Neural progenitor cell (in vitro differentiated cells): ENCODE results near the gene ZNF197. TPM values are rescaled to one million over a fixed set of nuclear protein-coding genes. Genes with fewer than 3 reads are reported as not detected.

ENCODE experiments used
- DNase-seq: peaks from one replicate; pipeline ENCODE4 v3.0.0-alpha.2; 2016; ENCODE audit warnings: low spot score
- H2AFZ ChIP-seq: fragments of 200-600 bp; sonication (generic); replicated peaks from 2 replicates; pipeline ENCODE4 v1.6.1; 2016; ENCODE audit warnings: antibody characterized with exemption
- H3F3A ChIP-seq: fragments of 200-600 bp; sonication (generic); 2 replicates; pipeline ENCODE4 v1.6.1; 2016; ENCODE audit warnings: antibody characterized with exemption, low read depth
- H3K27ac ChIP-seq: fragments of 200-600 bp; sonication (generic); 2 replicates; pipeline ENCODE4 v1.5.1; 2016; ENCODE audit warnings: mild to moderate bottlenecking
- H3K27me3 ChIP-seq: fragments of 200-600 bp; sonication (generic); 2 replicates; pipeline ENCODE4 v1.6.1; 2016; ENCODE audit warnings: mild to moderate bottlenecking, moderate library complexity
- H3K36me3 ChIP-seq: fragments of 200-600 bp; sonication (generic); 2 replicates; pipeline ENCODE4 v1.5.1; 2016
- H3K4me1 ChIP-seq: fragments of 200-600 bp; sonication (generic); 2 replicates; pipeline ENCODE4 v1.6.1; 2016; ENCODE audit warnings: mixed run types
- H3K4me2 ChIP-seq: fragments of 200-600 bp; sonication (generic); 2 replicates; pipeline ENCODE4 v1.6.1; 2016
- H3K4me3 ChIP-seq: fragments of 200-600 bp; sonication (generic); 2 replicates; pipeline ENCODE4 v1.5.1; 2016
- H3K79me2 ChIP-seq: fragments of 200-600 bp; sonication (generic); 2 replicates; pipeline ENCODE4 v1.6.1; 2016; ENCODE audit warnings: low read depth
- H3K9ac ChIP-seq: fragments of 200-600 bp; sonication (generic); 2 replicates; pipeline ENCODE4 v1.6.1; 2016
- H3K9me3 ChIP-seq: fragments of 200-600 bp; sonication (generic); 2 replicates; pipeline ENCODE4 v1.5.1; 2016; ENCODE audit warnings: low read depth
- H4K20me1 ChIP-seq: fragments of 200-600 bp; sonication (generic); 2 replicates; pipeline ENCODE4 v1.6.1; 2016; ENCODE audit warnings: low read depth
- H3K27ac Mint-ChIP-seq: 3 replicates; pipeline ENCODE4 v1.8.0; 2021; ENCODE audit warnings: mixed read lengths
- H3K27me3 Mint-ChIP-seq: 2 replicates; pipeline ENCODE4 v1.8.0; 2022; ENCODE audit warnings: low read depth, mild to moderate bottlenecking, inconsistent platforms, moderate library complexity, mixed read lengths; ENCODE audit not compliant: insufficient read depth
- H3K36me3 Mint-ChIP-seq: 3 replicates; pipeline ENCODE4 v1.8.0; 2021; ENCODE audit warnings: mixed read lengths
- H3K4me1 Mint-ChIP-seq: 3 replicates; pipeline ENCODE4 v1.8.0; 2021; ENCODE audit warnings: mixed read lengths
- H3K4me3 Mint-ChIP-seq: 3 replicates; pipeline ENCODE4 v1.8.0; 2021; ENCODE audit warnings: mild to moderate bottlenecking, moderate library complexity, mixed read lengths
- H3K9me3 Mint-ChIP-seq: 3 replicates; pipeline ENCODE4 v1.8.0; 2020; ENCODE audit warnings: mixed read lengths
- CTCF ChIP-seq: fragments of 200-600 bp; sonication (generic); IDR thresholded peaks from 2 replicates; pipeline ENCODE4 v1.5.1; 2017; ENCODE audit warnings: antibody characterized with exemption, mild to moderate bottlenecking
- EZH2 ChIP-seq: fragments of 200-600 bp; sonication (generic); IDR thresholded peaks from 2 replicates; pipeline ENCODE4 v1.6.1; 2017; ENCODE audit warnings: antibody characterized with exemption, mild to moderate bottlenecking, moderate library complexity
- EZH2phosphoT487 ChIP-seq: fragments of 200-600 bp; sonication (generic); IDR thresholded peaks from 2 replicates; pipeline ENCODE4 v1.6.1; 2017; ENCODE audit warnings: antibody characterized with exemption
- total RNA-seq: library from RNA; depleted of rRNA; stranded (reverse); fragments of >200 nt; gene quantifications from 2 replicates; pipeline ENCODE4 v1.2.3, GENCODE V29; 2015; ENCODE audit warnings: low replicate concordance

Gene ZNF197
- total RNA-seq, 1 donor from 2014 or later, result 49.1 TPM

DNA sequence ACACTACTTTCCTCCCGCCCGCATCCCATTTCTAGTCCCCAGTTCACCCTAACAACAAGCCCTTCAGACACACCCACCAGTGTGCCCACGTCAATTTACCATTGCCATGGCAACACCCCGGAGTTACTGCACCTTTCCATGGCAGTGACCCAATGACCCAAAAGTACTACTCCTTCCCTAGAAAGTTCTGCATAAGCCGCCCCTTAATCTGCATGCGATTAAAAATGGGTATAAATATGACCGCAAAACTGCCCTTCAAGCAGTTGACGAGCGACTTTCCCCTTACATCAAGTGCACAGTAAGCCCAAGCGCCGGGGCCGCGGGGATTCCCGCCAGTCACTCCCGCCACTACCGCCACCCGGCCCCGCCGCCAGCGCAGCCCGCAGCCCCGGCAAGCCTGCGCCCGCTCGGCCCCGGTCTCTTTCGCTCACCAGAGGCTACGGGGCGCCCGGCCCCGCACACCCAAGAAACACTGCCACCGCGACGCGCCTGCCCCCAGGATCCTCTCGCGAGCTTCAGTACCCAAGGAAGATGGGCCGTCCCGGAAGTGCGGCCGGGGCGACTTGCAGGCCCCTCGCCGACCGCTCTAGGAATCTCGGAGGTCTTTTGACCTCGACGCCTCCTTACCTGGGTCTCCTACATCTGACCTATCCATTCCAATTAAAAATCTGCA lies 60.4 kb downstream of the ZNF197 start:
- no peak overlapping the region for H3K9ac ChIP-seq
- H4K20me1 ChIP-seq, result no peaks in the 10 kb centered on the region
- no peaks in the 10 kb centered on the region for H3K27me3 ChIP-seq
- no peak for TF ChIP-seq CTCF
- no peak for TF ChIP-seq EZH2phosphoT487
- no peak for TF ChIP-seq EZH2
- peaks cover 7% of the 10 kb centered on the region for H3K27me3 Mint-ChIP-seq
- no peaks in the 10 kb centered on the region for H3K9me3 ChIP-seq
- H3K4me3 Mint-ChIP-seq, result peak overlapping the region; percentile 87
- H3K4me2 ChIP-seq, result peak overlapping the region; percentile 60
- H3K27ac ChIP-seq, result no peak overlapping the region
- H3F3A ChIP-seq, result no peaks in the 10 kb centered on the region
- no peaks in the 10 kb centered on the region for H3K36me3 ChIP-seq
- peaks cover 50% of the 10 kb centered on the region for H3K9me3 Mint-ChIP-seq
- H2AFZ ChIP-seq, result peak overlapping the region; percentile 17
- no peaks in the 10 kb centered on the region for H3K4me1 ChIP-seq
- peaks cover 22% of the 10 kb centered on the region for H3K36me3 Mint-ChIP-seq
- no peaks in the 10 kb centered on the region for H3K79me2 ChIP-seq
- peaks cover 3% of the 10 kb centered on the region for H3K4me1 Mint-ChIP-seq
- peak overlapping the region; percentile 52 for H3K4me3 ChIP-seq
- DNase-seq, result peak; percentile 75
- peak overlapping the region; percentile 2 for H3K27ac Mint-ChIP-seq

DNA sequence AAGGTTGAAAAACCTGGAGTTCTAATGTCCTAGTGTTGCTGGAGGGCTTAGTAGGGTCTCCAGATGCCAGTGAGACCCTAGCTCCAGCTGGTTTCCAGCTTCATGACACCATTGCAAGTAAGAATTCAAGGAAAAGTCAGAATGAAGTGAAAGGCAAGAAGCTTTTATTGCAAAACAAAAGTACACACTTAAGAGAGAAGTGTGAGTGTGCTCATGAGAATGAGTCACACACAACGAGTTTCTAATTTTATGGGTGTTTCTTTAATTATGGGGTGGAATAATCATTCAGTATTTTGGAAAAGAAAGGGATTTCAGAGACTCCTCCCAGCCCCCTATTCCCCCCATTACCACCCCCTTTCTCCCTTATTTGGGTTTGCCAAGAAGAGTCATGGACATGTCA lies 63.1 kb downstream of the ZNF197 start:
- Histone ChIP-seq H2AFZ (no peak overlapping the region), H4K20me1 (no peaks in the 10 kb centered on the region), H3K4me3 (no peak overlapping the region), H3F3A (no peaks in the 10 kb centered on the region), H3K4me2 (no peak overlapping the region), H3K9ac (no peak overlapping the region), H3K9me3 (no peaks in the 10 kb centered on the region), H3K79me2 (no peaks in the 10 kb centered on the region), H3K27ac (no peak overlapping the region), H3K36me3 (no peaks in the 10 kb centered on the region), H3K27me3 (peaks cover 6% of the 10 kb centered on the region), H3K4me1 (no peaks in the 10 kb centered on the region)
- Mint-ChIP-seq H3K27ac (no peak overlapping the region), H3K4me3 (no peak overlapping the region), H3K36me3 (peaks cover 20% of the 10 kb centered on the region), H3K27me3 (peaks cover 7% of the 10 kb centered on the region), H3K9me3 (peaks cover 40% of the 10 kb centered on the region), H3K4me1 (peaks cover 3% of the 10 kb centered on the region)
- TF ChIP-seq EZH2 (no peak), EZH2phosphoT487 (no peak), CTCF (no peak)
- no peak for DNase-seq

Other genes with a start within 250 kb of the ZNF197 start
- gene ZNF445, start 147.4 kb upstream of the ZNF197 start, total RNA-seq, result 28.3 and 29.7 TPM in 2 replicates
- gene ZKSCAN7, start 69.8 kb upstream of the ZNF197 start, total RNA-seq, result 14.1 and 18.7 TPM in 2 replicates
- gene ZNF660, start 40.1 kb upstream of the ZNF197 start, total RNA-seq, result 14.7 and 26.7 TPM in 2 replicates
- 23.4 and 29.8 TPM in 2 replicates for gene ZNF35, start 23.7 kb downstream of the ZNF197 start, total RNA-seq
- gene ZNF502, start 87.6 kb downstream of the ZNF197 start, total RNA-seq, result 3.6 and 5.1 TPM in 2 replicates
- 9.9 and 12.6 TPM in 2 replicates for gene ZNF501, start 104.6 kb downstream of the ZNF197 start, total RNA-seq
- gene KIAA1143, start 136.6 kb downstream of the ZNF197 start, total RNA-seq, result 48.9 and 73.6 TPM in 2 replicates
- gene KIF15, start 136.8 kb downstream of the ZNF197 start, total RNA-seq, result 46.2 and 83.4 TPM in 2 replicates
- 10.1 and 17.7 TPM in 2 replicates for gene TMEM42, start 236.9 kb downstream of the ZNF197 start, total RNA-seq
- 0.04 and 0.12 TPM in 2 replicates for gene TGM4, start 249.6 kb downstream of the ZNF197 start, total RNA-seq